Fibroblast of pulmonary artery (primary cell): Measurements from ENCODE around the gene RANGRF.
A peak's percentile ranks its signal among the peaks of the same experiment; 100 is the strongest.

Source experiments
- DNase-seq: peaks from one replicate; pipeline ENCODE4 v3.0.0-alpha.2; 2010; ENCODE audit warnings: low read depth
- H3K4me3 ChIP-seq: replicated peaks from 2 replicates; pipeline ENCODE4 v1.5.1; 2011; ENCODE audit warnings: low read depth, mild to moderate bottlenecking, control low read depth, low read length, moderate library complexity
- TF ChIP-seq, protein P1 (sequence below): IDR thresholded peaks from 2 replicates; pipeline ENCODE4 v1.5.1; 2011; ENCODE audit warnings: mild to moderate bottlenecking, control low read depth, low read length, inconsistent platforms; ENCODE audit errors: missing control alignments

The RANGRF gene

GRCh38 chr17:8253801-8254200 lies 34.7 kb upstream of the RANGRF start:
- DNase-seq, result peak; percentile 36
- H3K4me3 ChIP-seq, result no peak overlapping the region
- TF ChIP-seq, protein P1, sequence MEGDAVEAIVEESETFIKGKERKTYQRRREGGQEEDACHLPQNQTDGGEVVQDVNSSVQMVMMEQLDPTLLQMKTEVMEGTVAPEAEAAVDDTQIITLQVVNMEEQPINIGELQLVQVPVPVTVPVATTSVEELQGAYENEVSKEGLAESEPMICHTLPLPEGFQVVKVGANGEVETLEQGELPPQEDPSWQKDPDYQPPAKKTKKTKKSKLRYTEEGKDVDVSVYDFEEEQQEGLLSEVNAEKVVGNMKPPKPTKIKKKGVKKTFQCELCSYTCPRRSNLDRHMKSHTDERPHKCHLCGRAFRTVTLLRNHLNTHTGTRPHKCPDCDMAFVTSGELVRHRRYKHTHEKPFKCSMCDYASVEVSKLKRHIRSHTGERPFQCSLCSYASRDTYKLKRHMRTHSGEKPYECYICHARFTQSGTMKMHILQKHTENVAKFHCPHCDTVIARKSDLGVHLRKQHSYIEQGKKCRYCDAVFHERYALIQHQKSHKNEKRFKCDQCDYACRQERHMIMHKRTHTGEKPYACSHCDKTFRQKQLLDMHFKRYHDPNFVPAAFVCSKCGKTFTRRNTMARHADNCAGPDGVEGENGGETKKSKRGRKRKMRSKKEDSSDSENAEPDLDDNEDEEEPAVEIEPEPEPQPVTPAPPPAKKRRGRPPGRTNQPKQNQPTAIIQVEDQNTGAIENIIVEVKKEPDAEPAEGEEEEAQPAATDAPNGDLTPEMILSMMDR, result peak; percentile 39

GRCh38 chr17:8254881-8255280 lies 33.6 kb upstream of the RANGRF start:
- H3K4me3 ChIP-seq, result no peak overlapping the region
- TF ChIP-seq, protein P1, result no peak
- no peak for DNase-seq

- TF ChIP-seq, protein P1, result peak; percentile 12
- no peak for DNase-seq
- H3K4me3 ChIP-seq, result no peak overlapping the region
Observed at GRCh38 chr17:8255499-8255898, 33.0 kb upstream of the RANGRF start.

- DNase-seq, result no peak
- H3K4me3 ChIP-seq, result no peak overlapping the region
- TF ChIP-seq, protein P1, result no peak
Observed at GRCh38 chr17:8256291-8256690, 32.2 kb upstream of the RANGRF start.

GRCh38 chr17:8256691-8257090 lies 31.8 kb upstream of the RANGRF start:
- TF ChIP-seq, protein P1, result no peak
- no peak overlapping the region for H3K4me3 ChIP-seq
- no peak for DNase-seq

- H3K4me3 ChIP-seq, result no peak overlapping the region
- no peak for DNase-seq
- TF ChIP-seq, protein P1, result no peak
Observed at GRCh38 chr17:8257801-8258200, 30.7 kb upstream of the RANGRF start.

- H3K4me3 ChIP-seq, result no peak overlapping the region
- no peak for DNase-seq
- TF ChIP-seq, protein P1, result no peak
Observed at GRCh38 chr17:8264320-8264719, 24.1 kb upstream of the RANGRF start.
